ENCODE measurements around the gene ADGRB3. TPM values are rescaled to one million over a fixed set of nuclear protein-coding genes. Genes with fewer than 3 reads are reported as not detected.

Gene ADGRB3
- total and polyA plus RNA-seq, 5 experiments from 2014 or later: not detected

DNA sequence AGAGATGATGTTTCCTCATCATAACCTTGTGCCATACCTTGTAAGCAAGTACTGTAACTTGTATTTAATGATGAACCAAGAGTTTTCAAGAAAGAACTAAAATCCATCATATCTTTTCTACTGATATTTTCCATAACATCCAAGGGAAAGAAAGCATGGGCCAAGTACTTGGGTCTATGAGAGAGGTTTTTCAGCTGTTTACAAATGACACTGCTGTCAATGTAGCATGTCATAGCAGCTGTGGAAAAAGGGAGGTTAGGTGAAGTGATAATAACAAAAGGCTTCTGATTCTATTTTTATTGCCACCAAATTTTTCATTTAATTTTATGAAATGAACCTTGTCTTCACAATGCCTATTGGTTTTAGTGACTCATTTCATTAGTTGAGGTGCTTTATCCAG lies 679.4 kb downstream of the ADGRB3 start:
- DNase-seq: no peak
- H3K27ac Mint-ChIP-seq: no peak overlapping the region
- H3K4me3 Mint-ChIP-seq: no peak overlapping the region
- no peaks in the 10 kb centered on the region for H3K36me3 Mint-ChIP-seq
- no peaks in the 10 kb centered on the region for H3K4me1 Mint-ChIP-seq
- ATAC-seq: no peak
- H3K9me3 Mint-ChIP-seq: peaks cover 0 to 6% (median 0%) of the 10 kb centered on the region in 9 donors
- POLR2A ChIA-PET: no interaction called here
- no peaks in the 10 kb centered on the region for H3K27me3 Mint-ChIP-seq

GRCh38 chr6:69331886-69332285 lies 696.8 kb downstream of the ADGRB3 start:
- H3K4me1 Mint-ChIP-seq: no peaks in the 10 kb centered on the region

GRCh38 chr6:69337311-69337710 lies 702.2 kb downstream of the ADGRB3 start:
- Mint-ChIP-seq H3K27ac (no peak overlapping the region), H3K4me1 (no peaks in the 10 kb centered on the region), H3K27me3 (no peaks in the 10 kb centered on the region), H3K9me3 (no peaks in the 10 kb centered on the region), H3K36me3 (no peaks in the 10 kb centered on the region), H3K4me3 (no peak overlapping the region)
- POLR2A ChIA-PET: no interaction called here
- ATAC-seq (no peak), DNase-seq (no peak)

More at GRCh38 chr6:69331886-69332285, 696.8 kb downstream of the ADGRB3 start:
- no peaks in the 10 kb centered on the region for H3K27me3 Mint-ChIP-seq
- H3K36me3 Mint-ChIP-seq: no peaks in the 10 kb centered on the region
- H3K27ac Mint-ChIP-seq: no peak overlapping the region
- no peak for DNase-seq
- no peak for ATAC-seq
- no peak overlapping the region for H3K4me3 Mint-ChIP-seq
- POLR2A ChIA-PET: no interaction called here
- peaks cover 0 to 2% (median 0%) of the 10 kb centered on the region in 9 donors for H3K9me3 Mint-ChIP-seq

GRCh38 chr6:69338431-69339162 lies 703.5 kb downstream of the ADGRB3 start:
- Mint-ChIP-seq H3K27ac (no peak overlapping the region), H3K4me1 (no peaks in the 10 kb centered on the region), H3K27me3 (no peaks in the 10 kb centered on the region), H3K4me3 (no peak overlapping the region), H3K36me3 (no peaks in the 10 kb centered on the region), H3K9me3 (peaks cover 0 to 2% (median 0%) of the 10 kb centered on the region in 9 donors)
- ATAC-seq: no peak
- POLR2A ChIA-PET: no interaction called here
- no peak for DNase-seq

GRCh38 chr6:69339163-69339550 lies 704.1 kb downstream of the ADGRB3 start:
- POLR2A ChIA-PET: no interaction called here
- H3K36me3 Mint-ChIP-seq: no peaks in the 10 kb centered on the region
- no peak for ATAC-seq

GRCh38 chr6:69340196-69340595 lies 705.1 kb downstream of the ADGRB3 start:
- no peaks in the 10 kb centered on the region for H3K27me3 Mint-ChIP-seq
- no peak overlapping the region for H3K4me3 Mint-ChIP-seq
- no peaks in the 10 kb centered on the region for H3K4me1 Mint-ChIP-seq
- H3K27ac Mint-ChIP-seq: no peak overlapping the region
- no peak for ATAC-seq
- H3K9me3 Mint-ChIP-seq: peaks cover 0 to 6% (median 3%) of the 10 kb centered on the region in 9 donors
- no peaks in the 10 kb centered on the region for H3K36me3 Mint-ChIP-seq
- POLR2A ChIA-PET: no interaction called here
- DNase-seq: no peak

More at GRCh38 chr6:69339163-69339550, 704.1 kb downstream of the ADGRB3 start:
- Mint-ChIP-seq H3K4me1 (no peaks in the 10 kb centered on the region), H3K27ac (no peak overlapping the region), H3K27me3 (no peaks in the 10 kb centered on the region), H3K9me3 (peaks cover 0 to 3% (median 0%) of the 10 kb centered on the region in 9 donors), H3K4me3 (no peak overlapping the region)
- DNase-seq: no peak

- no peaks in the 10 kb centered on the region for H3K36me3 Mint-ChIP-seq
- H3K4me1 Mint-ChIP-seq: no peaks in the 10 kb centered on the region
- no peak overlapping the region for H3K27ac Mint-ChIP-seq
- DNase-seq: no peak
- H3K27me3 Mint-ChIP-seq: no peaks in the 10 kb centered on the region
- no peak for ATAC-seq
- H3K9me3 Mint-ChIP-seq: peaks cover 0 to 11% (median 8%) of the 10 kb centered on the region in 9 donors
- POLR2A ChIA-PET: no interaction called here
- H3K4me3 Mint-ChIP-seq: no peak overlapping the region
Observed at GRCh38 chr6:69343851-69344250, 708.8 kb downstream of the ADGRB3 start.

DNA sequence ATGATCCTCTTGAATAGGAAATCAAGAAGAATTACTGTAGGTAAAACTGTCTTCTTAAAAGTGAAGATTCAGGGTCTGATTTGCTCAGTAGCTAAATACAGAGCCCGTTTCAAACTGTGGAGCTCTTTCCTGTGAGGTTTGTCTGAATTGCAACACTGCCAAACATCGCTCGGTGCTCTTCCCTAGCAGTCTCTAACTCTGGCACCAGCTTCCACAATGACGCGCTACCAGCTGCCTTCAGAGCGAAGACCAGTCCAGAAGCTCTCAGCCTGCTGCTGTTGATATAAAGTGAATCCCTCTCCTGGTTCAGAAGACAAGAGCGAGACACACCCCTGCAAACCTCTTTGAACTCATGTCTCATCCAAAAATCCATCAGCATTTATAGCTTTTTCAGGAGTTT lies 714.7 kb downstream of the ADGRB3 start:
- ATAC-seq: no peak
- Mint-ChIP-seq H3K36me3 (no peaks in the 10 kb centered on the region), H3K4me1 (no peaks in the 10 kb centered on the region), H3K27ac (no peak overlapping the region), H3K4me3 (no peak overlapping the region), H3K9me3 (peaks cover 0 to 9% (median 4%) of the 10 kb centered on the region in 9 donors), H3K27me3 (peaks cover 0 to 1% (median 0%) of the 10 kb centered on the region in 5 donors)
- DNase-seq: no peak
- POLR2A ChIA-PET: no interaction called here

- peaks cover 0 to 2% (median 0%) of the 10 kb centered on the region in 5 donors for H3K27me3 Mint-ChIP-seq
Observed at GRCh38 chr6:69362209-69362608, 727.1 kb downstream of the ADGRB3 start.

DNA sequence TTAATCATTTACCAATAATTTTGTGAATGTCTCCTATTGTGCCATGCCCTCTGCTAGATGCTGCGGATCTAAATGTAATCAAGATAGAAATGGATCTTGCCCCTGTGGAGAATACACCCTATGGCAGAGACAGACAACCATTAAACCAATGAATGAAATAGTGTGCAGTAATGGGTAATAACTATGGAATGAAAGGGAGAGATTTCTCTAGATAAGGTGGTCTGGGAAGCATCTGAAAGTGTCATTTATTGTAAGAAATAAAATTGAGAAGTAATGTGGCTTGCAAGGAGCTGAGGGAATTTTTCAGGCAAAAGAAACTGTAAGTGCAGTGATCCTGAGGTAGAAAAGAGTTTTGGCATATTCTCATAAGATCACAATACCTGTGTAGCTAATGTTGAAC lies 731.7 kb downstream of the ADGRB3 start:
- no peak overlapping the region for H3K27ac Mint-ChIP-seq
- POLR2A ChIA-PET: no interaction called here
- no peaks in the 10 kb centered on the region for H3K4me1 Mint-ChIP-seq
- H3K27me3 Mint-ChIP-seq: peaks cover 0 to 6% (median 0%) of the 10 kb centered on the region in 5 donors
- H3K9me3 Mint-ChIP-seq: peaks cover 0 to 10% (median 0%) of the 10 kb centered on the region in 9 donors
- ATAC-seq (no peak), DNase-seq (no peak)
- no peak overlapping the region for H3K4me3 Mint-ChIP-seq
- H3K36me3 Mint-ChIP-seq: no peaks in the 10 kb centered on the region

More at GRCh38 chr6:69362209-69362608, 727.1 kb downstream of the ADGRB3 start:
- ATAC-seq (no peak), DNase-seq (no peak)
- no peaks in the 10 kb centered on the region for H3K4me1 Mint-ChIP-seq
- H3K9me3 Mint-ChIP-seq: peaks cover 0 to 3% (median 0%) of the 10 kb centered on the region in 9 donors
- H3K36me3 Mint-ChIP-seq: no peaks in the 10 kb centered on the region
- POLR2A ChIA-PET: no interaction called here
- no peak overlapping the region for H3K4me3 Mint-ChIP-seq
- H3K27ac Mint-ChIP-seq: no peak overlapping the region

GRCh38 chr6:69368613-69369012 lies 733.5 kb downstream of the ADGRB3 start:
- Mint-ChIP-seq H3K4me1 (no peaks in the 10 kb centered on the region), H3K27ac (no peak overlapping the region), H3K4me3 (no peak overlapping the region), H3K27me3 (peaks cover 0 to 6% (median 0%) of the 10 kb centered on the region in 5 donors), H3K36me3 (no peaks in the 10 kb centered on the region), H3K9me3 (peaks cover 0 to 10% (median 0%) of the 10 kb centered on the region in 9 donors)
- POLR2A ChIA-PET: no interaction called here
- ATAC-seq (no peak), DNase-seq (no peak)

- POLR2A ChIA-PET: no interaction called here
- no peak overlapping the region for H3K4me3 Mint-ChIP-seq
- H3K27ac Mint-ChIP-seq: no peak overlapping the region
- no peak for DNase-seq
- H3K27me3 Mint-ChIP-seq: peaks cover 0 to 6% (median 0%) of the 10 kb centered on the region in 5 donors
- no peaks in the 10 kb centered on the region for H3K4me1 Mint-ChIP-seq
- H3K9me3 Mint-ChIP-seq: peaks cover 0 to 10% (median 0%) of the 10 kb centered on the region in 9 donors
- H3K36me3 Mint-ChIP-seq: no peaks in the 10 kb centered on the region
- ATAC-seq: no peak
Observed at GRCh38 chr6:69370763-69371162, 735.7 kb downstream of the ADGRB3 start.

GRCh38 chr6:69378326-69378725 lies 743.2 kb downstream of the ADGRB3 start:
- Mint-ChIP-seq H3K36me3 (no peaks in the 10 kb centered on the region), H3K9me3 (peaks cover 0 to 2% (median 0%) of the 10 kb centered on the region in 9 donors), H3K27me3 (no peaks in the 10 kb centered on the region), H3K4me1 (no peaks in the 10 kb centered on the region), H3K27ac (no peak overlapping the region), H3K4me3 (no peak overlapping the region)
- no peak for ATAC-seq
- no peak for DNase-seq
- POLR2A ChIA-PET: no interaction called here

DNA sequence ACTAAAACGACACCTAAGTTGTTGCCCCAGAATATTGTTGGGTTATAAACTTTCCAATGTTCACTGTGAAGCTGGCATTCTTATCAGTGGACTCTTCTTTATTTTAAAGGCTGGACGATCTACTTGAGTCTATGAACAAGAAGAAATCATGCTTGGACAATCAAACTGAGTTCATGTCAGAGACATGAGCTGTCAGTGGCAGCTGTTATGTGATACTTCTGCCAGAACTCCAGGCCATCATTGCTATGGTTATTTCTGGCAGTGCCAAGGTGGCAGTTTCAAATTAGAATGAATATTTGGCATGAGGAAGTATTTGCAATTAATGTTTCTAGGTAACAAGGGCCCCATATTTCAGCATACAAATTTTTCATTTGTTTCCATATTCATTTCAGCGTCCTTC lies 744.4 kb downstream of the ADGRB3 start:
- ATAC-seq: no peak
- Mint-ChIP-seq H3K4me1 (no peaks in the 10 kb centered on the region), H3K4me3 (no peak overlapping the region), H3K27me3 (no peaks in the 10 kb centered on the region), H3K27ac (no peak overlapping the region), H3K36me3 (no peaks in the 10 kb centered on the region), H3K9me3 (peaks cover 0 to 8% (median 0%) of the 10 kb centered on the region in 9 donors)
- POLR2A ChIA-PET: no interaction called here
- DNase-seq: no peak

Measured in naive thymus-derived CD8-positive, alpha-beta T cell (primary cell).